D721Med (cell line): Measurements from ENCODE around the gene PRKAR1B.

ENCODE experiments used
- DNase-seq: peaks from one replicate; pipeline ENCODE4 v3.0.0; 2011; ENCODE audit warnings: low spot score; ENCODE audit not compliant: insufficient read length
- FAIRE-seq: peaks from 2 replicates; lab custom pipeline; 2011; peaks lifted over from hg19 to GRCh38; lab: Jason Lieb, UNC
- TF ChIP-seq, protein P1 (sequence below): IDR thresholded peaks from 2 replicates; pipeline ENCODE4 v1.5.1; 2012; ENCODE audit warnings: mild to moderate bottlenecking, control low read depth; ENCODE audit not compliant: insufficient read depth; ENCODE audit errors: missing control alignments

PRKAR1B gene

DNA sequence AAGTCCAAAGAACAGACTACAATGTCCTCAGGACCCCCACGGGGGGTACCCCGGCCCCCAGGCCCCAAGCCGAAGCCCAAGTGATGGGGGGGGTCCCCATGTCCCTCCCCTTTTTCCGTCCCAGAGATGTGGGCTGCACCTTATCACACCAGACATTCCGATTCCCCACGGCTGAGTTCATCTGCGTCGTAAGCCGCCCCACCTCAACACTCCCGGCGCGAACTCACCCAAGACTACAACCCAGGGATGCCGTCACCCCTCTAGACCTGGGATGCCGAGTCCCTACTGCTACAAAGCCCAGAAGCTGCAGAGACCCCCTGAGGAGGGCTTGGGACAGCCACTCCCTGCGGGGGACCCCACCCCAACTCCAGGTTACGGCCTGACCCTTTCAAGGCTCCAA lies 221.9 kb downstream of the PRKAR1B start:
- DNase-seq (no peak), FAIRE-seq (no peak)
- TF ChIP-seq, protein P1, sequence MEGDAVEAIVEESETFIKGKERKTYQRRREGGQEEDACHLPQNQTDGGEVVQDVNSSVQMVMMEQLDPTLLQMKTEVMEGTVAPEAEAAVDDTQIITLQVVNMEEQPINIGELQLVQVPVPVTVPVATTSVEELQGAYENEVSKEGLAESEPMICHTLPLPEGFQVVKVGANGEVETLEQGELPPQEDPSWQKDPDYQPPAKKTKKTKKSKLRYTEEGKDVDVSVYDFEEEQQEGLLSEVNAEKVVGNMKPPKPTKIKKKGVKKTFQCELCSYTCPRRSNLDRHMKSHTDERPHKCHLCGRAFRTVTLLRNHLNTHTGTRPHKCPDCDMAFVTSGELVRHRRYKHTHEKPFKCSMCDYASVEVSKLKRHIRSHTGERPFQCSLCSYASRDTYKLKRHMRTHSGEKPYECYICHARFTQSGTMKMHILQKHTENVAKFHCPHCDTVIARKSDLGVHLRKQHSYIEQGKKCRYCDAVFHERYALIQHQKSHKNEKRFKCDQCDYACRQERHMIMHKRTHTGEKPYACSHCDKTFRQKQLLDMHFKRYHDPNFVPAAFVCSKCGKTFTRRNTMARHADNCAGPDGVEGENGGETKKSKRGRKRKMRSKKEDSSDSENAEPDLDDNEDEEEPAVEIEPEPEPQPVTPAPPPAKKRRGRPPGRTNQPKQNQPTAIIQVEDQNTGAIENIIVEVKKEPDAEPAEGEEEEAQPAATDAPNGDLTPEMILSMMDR, result no peak

DNA sequence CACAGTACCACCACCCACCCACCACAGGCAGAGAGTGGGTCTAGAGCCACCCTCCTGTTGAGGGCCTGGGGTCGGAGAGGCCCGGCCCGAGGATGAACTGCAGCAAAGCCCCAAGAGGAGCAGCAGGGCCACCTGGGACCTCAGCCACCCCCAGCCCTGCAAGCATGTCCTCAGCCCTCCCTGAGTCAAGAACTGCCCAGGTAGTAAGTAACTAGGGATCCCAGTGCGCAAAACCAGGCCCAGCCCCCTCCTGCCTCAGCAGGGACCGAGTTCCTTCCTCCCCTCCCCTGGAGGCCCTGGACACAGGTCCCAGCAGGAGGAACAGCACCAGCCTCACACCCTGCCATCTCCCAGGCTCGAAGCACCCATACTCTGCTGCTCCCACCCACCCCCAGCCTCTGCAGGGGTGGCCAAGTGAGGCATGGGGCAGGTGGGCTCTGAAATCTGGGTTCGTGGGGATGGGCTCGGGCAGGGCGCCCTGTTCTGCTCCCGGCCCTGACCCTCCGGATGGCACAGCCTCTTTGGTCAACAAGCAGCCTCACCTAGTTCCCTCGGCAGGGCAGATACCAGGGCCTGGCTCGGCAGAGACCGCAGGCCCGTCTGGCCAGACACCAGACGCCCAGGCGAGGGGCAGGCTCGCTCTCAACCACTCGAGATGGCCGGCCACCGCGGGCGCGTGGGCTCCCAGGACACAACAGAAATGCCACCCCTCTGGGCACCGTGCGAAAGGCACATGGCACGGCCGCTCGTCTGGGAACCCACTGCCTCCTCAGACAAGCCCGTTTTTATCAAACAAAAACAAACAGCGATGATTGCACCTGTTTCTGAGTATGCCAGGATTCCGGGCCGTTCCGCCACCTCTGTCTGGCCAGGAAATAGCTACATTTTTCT lies 222.6 kb downstream of the PRKAR1B start:
- DNase-seq, result no peak
- TF ChIP-seq, protein P1, result no peak
- FAIRE-seq, result no peak

DNA sequence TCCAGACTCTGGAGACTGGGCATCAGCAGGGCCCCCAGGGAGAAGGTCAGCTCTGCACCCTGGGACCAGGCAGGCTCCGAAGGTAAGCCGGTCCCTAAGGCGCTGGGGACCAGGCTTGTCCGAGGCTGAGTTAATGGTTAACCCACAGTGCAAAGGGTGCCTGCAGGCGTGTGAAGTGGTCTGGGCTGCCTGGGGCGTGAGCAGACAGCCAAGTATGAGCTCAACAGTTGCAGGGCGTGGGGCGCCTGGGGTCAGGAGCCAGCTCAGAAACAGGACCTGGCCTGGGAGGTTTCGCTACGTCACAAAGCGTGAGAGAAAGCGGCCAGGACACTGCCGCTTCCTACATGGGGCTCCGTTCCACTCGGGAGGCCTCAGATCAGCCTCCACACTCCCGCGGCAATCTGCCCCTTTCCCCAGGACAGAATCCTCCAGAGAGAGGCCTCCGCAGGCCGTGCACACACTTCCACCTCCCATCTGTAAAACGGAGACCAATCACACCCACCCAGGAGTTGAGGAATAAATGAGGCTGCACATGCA lies 223.4 kb downstream of the PRKAR1B start:
- TF ChIP-seq, protein P1, result no peak
- FAIRE-seq (no peak), DNase-seq (no peak)

DNA sequence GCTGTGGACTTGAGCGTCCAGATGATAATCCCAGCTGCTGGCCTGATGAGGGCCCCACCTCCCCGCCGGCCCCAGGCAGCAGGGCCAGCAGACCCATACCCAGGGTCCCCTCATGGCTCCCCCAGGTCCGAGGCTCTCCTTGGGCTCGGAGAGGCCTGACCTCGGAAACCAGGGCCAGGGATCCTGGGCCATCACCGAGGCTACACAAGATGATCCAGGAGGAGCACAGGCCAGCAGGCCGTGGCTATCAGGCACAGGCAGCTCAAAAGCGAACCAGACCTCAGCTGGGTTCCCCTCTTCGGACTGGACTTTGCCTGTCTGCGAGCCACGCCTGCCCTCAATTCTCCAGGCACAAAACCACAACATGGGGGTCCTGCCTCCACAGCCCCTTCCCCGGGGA lies 224.8 kb downstream of the PRKAR1B start:
- TF ChIP-seq, protein P1, result no peak
- FAIRE-seq, result no peak
- DNase-seq, result no peak

DNA sequence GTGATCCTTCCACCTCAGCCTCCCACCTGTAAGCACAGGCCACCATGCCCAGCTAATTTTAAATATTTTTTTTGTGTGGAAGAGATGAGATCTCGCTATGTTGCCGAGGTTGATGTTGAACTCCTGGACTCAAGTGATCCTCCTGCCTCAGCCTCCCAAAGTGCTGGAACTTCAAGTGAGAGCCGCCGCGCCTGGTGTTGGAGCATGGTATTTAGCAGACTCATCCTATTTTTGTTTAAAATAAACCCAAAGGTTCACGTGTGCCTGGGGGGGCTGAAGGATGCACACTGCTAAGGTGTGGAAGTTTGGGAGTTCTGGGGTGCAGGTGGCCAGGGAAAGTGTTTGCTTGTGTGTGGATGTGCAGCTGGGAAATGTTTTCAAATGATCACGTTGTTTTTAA lies 225.6 kb downstream of the PRKAR1B start:
- FAIRE-seq (no peak), DNase-seq (no peak)
- TF ChIP-seq, protein P1, result no peak

DNA sequence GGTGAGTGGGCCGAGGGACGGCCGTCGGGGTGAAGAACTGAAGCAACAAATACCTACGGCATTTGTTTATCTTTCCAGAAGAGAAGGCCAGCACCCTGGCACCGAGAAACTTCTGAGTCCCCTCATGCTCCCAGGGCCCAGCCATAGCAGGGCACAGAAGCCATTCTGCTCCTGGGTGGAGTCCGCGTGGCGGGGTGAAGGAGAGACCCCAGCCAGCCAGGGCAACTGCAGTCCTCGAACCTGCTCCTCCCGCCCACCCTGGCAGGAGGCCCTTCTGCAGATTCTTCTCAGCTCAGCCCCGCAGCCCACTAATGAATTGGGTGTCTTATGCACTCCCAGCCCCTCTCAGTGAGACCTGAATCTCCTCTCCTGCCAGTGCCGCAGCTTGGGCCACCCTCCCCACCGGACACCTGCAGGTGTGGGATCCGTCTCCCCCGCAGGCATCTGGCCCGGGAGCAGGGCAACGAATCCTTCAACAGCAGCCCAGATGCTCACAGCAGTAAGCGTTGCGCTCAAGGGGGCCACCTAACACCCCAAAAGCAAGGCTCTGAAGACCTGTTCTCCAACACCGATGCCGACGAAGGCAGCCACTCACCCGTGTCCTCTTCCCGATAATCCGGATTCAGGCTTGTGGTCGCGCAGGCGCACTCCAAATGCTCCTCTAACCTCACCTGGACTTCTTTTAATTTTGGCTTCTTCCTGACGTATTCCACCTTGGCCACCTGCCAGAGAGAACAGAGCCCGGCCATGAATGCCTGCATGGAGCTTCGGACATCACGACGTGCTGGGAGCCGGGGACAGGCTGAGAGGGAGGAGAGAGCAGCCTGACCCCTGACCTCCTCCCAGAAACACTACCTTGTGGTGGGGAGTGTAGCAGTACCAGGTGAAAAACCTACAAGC lies 226.3 kb downstream of the PRKAR1B start:
- TF ChIP-seq, protein P1, result no peak
- no peak for DNase-seq
- FAIRE-seq, result no peak
